Sigmoid colon (tissue), 4 donors: ENCODE results near the gene FOXJ1.

Experiments
- EP300 ChIP-seq, 4 donors: sonication (generic); formaldehyde crosslinking; IDR thresholded peaks; one replicate each; pipeline ENCODE4 v1.6.1; 2017; ENCODE audit warnings: antibody characterized with exemption in 4 of 4
- POLR2A ChIP-seq, 2 donors: fragments of 450-650 bp; IDR thresholded peaks; one replicate each; pipeline ENCODE4 v1.6.1; 2016; ENCODE audit warnings: antibody characterized with exemption in 2 of 2, mild to moderate bottlenecking in 2 of 2, moderate library complexity in 2 of 2
- POLR2AphosphoS5 ChIP-seq, 4 donors: sonication (generic); formaldehyde crosslinking; IDR thresholded peaks; one replicate each; pipeline ENCODE4 v1.6.1; 2017; ENCODE audit warnings: antibody characterized with exemption in 4 of 4
- TF ChIP-seq, protein P1 (sequence below), 4 experiments: fragments of 450-650 bp in 3 of 4; fragments of 200-600 bp in 1 of 4; IDR thresholded peaks; one replicate each; pipeline ENCODE4 v1.5.1; 2016 to 2019; ENCODE audit warnings: antibody characterized with exemption in 4 of 4, mild to moderate bottlenecking in 3 of 4, moderate library complexity in 2 of 4

DNA sequence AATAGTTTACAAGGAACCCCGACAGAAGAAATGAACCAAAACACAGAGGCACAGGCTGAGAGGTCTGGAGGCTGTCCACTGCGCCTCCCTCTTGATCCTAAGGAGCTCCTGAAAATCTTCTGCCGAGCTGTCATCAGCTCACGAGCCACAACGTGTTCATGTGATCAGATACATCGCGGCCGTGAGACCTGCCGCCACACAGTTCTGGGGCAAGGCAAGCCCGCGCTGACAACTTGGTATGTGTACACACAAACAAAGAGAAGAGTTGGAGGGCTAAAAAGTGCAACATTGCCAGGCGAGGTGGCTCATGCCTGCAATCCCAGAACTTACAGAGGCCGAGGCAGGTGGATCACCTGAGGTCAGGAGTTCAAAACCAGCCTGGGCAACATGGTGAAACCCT, 45.1 kb downstream of the FOXJ1 start:
- TF ChIP-seq, protein P1, sequence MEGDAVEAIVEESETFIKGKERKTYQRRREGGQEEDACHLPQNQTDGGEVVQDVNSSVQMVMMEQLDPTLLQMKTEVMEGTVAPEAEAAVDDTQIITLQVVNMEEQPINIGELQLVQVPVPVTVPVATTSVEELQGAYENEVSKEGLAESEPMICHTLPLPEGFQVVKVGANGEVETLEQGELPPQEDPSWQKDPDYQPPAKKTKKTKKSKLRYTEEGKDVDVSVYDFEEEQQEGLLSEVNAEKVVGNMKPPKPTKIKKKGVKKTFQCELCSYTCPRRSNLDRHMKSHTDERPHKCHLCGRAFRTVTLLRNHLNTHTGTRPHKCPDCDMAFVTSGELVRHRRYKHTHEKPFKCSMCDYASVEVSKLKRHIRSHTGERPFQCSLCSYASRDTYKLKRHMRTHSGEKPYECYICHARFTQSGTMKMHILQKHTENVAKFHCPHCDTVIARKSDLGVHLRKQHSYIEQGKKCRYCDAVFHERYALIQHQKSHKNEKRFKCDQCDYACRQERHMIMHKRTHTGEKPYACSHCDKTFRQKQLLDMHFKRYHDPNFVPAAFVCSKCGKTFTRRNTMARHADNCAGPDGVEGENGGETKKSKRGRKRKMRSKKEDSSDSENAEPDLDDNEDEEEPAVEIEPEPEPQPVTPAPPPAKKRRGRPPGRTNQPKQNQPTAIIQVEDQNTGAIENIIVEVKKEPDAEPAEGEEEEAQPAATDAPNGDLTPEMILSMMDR (IDR thresholded peaks at IDR 0.05), result no peak
- TF ChIP-seq POLR2A (IDR thresholded peaks at IDR 0.05), result no peak
- TF ChIP-seq EP300 (IDR thresholded peaks at IDR 0.05), result no peak
- TF ChIP-seq POLR2AphosphoS5 (IDR thresholded peaks at IDR 0.05), result no peak
